ENCODE data around the gene CFAP100.

DNA sequence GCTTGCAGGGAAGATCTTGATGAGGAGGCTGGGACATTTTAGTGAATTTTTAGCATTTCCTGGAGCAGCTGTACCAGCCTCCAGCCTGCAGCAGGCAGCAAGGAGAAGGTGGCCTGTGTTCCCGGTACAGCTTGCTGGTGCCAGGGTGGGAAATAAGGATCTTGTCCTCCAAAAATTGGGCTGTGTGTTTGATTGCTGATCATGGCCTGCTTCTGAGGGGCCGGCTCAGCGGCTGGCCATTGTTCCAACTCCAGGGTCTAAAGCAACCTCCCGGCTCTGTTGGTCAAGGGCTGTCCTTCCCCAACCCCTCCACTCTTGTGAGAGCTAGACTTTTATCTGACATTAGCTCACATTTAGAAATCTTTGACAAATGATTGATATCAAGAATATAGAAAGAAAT is 5.0 kb downstream of the CFAP100 start:
- TF ChIP-seq, protein P1, sequence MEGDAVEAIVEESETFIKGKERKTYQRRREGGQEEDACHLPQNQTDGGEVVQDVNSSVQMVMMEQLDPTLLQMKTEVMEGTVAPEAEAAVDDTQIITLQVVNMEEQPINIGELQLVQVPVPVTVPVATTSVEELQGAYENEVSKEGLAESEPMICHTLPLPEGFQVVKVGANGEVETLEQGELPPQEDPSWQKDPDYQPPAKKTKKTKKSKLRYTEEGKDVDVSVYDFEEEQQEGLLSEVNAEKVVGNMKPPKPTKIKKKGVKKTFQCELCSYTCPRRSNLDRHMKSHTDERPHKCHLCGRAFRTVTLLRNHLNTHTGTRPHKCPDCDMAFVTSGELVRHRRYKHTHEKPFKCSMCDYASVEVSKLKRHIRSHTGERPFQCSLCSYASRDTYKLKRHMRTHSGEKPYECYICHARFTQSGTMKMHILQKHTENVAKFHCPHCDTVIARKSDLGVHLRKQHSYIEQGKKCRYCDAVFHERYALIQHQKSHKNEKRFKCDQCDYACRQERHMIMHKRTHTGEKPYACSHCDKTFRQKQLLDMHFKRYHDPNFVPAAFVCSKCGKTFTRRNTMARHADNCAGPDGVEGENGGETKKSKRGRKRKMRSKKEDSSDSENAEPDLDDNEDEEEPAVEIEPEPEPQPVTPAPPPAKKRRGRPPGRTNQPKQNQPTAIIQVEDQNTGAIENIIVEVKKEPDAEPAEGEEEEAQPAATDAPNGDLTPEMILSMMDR (IDR thresholded peaks at IDR 0.05), result no peak
- TF ChIP-seq POLR2A (IDR thresholded peaks at IDR 0.05), result no peak

Data from thyroid gland (tissue), 4 donors.